ENCODE results near the gene MS4A2. TPM values are rescaled to one million over a fixed set of nuclear protein-coding genes. Genes with fewer than 3 reads are reported as not detected.
"Not testable (repeated sequence)": the region's sequence is repeated elsewhere in the genome, so short reads cannot be mapped to it uniquely, and the experiment has no call there.

MS4A2 gene
- total and polyA plus RNA-seq, 2 experiments from 2014 or later = not detected

DNA sequence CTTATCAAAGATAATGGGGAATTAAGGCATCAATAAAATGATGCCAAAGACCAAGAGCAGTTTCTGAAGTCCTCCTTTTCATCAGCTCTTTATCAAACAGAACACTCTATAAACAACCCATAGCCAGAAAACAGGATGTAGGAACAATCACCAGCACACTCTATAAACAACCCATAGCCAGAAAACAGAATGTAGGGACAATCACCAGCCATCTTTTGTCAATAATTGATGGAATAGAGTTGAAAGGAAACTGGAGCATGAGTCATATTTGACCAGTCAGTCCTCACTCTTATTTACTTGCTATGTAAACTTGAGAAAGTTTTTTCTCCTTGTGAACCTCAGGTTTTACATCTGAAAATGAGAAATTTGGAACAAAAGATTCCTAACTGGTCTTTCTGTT is 10.0 kb downstream of the MS4A2 start (continued):
- TF ChIP-seq, protein P1, sequence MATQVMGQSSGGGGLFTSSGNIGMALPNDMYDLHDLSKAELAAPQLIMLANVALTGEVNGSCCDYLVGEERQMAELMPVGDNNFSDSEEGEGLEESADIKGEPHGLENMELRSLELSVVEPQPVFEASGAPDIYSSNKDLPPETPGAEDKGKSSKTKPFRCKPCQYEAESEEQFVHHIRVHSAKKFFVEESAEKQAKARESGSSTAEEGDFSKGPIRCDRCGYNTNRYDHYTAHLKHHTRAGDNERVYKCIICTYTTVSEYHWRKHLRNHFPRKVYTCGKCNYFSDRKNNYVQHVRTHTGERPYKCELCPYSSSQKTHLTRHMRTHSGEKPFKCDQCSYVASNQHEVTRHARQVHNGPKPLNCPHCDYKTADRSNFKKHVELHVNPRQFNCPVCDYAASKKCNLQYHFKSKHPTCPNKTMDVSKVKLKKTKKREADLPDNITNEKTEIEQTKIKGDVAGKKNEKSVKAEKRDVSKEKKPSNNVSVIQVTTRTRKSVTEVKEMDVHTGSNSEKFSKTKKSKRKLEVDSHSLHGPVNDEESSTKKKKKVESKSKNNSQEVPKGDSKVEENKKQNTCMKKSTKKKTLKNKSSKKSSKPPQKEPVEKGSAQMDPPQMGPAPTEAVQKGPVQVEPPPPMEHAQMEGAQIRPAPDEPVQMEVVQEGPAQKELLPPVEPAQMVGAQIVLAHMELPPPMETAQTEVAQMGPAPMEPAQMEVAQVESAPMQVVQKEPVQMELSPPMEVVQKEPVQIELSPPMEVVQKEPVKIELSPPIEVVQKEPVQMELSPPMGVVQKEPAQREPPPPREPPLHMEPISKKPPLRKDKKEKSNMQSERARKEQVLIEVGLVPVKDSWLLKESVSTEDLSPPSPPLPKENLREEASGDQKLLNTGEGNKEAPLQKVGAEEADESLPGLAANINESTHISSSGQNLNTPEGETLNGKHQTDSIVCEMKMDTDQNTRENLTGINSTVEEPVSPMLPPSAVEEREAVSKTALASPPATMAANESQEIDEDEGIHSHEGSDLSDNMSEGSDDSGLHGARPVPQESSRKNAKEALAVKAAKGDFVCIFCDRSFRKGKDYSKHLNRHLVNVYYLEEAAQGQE (IDR thresholded peaks at IDR 0.05; ENCODE audit: unreplicated experiment) = no peak
- no peak for TF ChIP-seq STAT1 (IDR thresholded peaks at IDR 0.05; ENCODE audit: unreplicated experiment)
- no peak for TF ChIP-seq ZNF331 (CRISPR knock-in tag; IDR thresholded peaks at IDR 0.05; ENCODE audit: low read depth)
- TF ChIP-seq EZH2phosphoT487 (IDR thresholded peaks at IDR 0.05; ENCODE audit: unreplicated experiment) = no peak
- TF ChIP-seq CREB1 (CRISPR knock-in tag; IDR thresholded peaks at IDR 0.05; ENCODE audit: low read depth) = no peak
- no peak for TF ChIP-seq POLR2AphosphoS5 (IDR thresholded peaks at IDR 0.05; ENCODE audit: low read depth)

DNA sequence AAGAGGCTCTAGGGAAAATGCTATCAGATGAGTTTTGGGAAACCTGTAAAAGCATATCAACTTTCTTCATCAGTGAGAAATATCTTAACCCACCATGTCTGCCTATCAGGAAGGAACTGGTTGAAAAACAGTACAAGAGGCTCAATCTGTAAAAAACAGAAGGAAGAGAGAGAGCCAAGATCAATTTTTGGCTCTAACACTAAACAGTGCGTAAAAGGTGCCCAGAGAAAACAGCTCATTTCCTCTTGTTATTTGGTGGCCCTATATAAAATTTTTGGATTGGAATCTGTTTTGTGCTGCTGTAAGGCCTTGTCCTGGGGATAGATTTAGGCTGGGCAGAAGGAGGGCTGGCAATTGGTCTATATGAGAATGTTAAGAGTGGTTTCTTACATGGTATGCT is 12.1 kb downstream of the MS4A2 start:
- no peak overlapping the region for H3K4me3 Mint-ChIP-seq
- ATAC-seq (no peak), DNase-seq (ENCODE audit: low spot score) (no peak)
- no peak overlapping the region for H2AFZ ChIP-seq
- no peaks in the 10 kb centered on the region for H4K20me1 ChIP-seq (replicated peaks; ENCODE audit: insufficient read depth)
- H3K9me2 ChIP-seq (ENCODE audit: insufficient read depth) = 0 out of 2 replicates have a peak, but pooled peaks cover 3% of the 10 kb centered on the region
- no peaks in the 10 kb centered on the region for H3K9me3 Mint-ChIP-seq
- no peaks in the 10 kb centered on the region for H3K27me3 ChIP-seq (ENCODE audit: insufficient read depth)
- H3K27me3 Mint-ChIP-seq (ENCODE audit: insufficient read depth, low read depth, poor library complexity) = no peaks in the 10 kb centered on the region
- H3K4me1 ChIP-seq (ENCODE audit: insufficient read depth) = peaks cover 5% of the 10 kb centered on the region
- H3K4me3 ChIP-seq = no peak overlapping the region
- no peaks in the 10 kb centered on the region for H3K79me2 ChIP-seq (replicated peaks; ENCODE audit: insufficient read depth)
- peaks cover 5% of the 10 kb centered on the region; the same call in 2 of the 3 replicates for H3K4me1 Mint-ChIP-seq
- H3K36me3 ChIP-seq (ENCODE audit: insufficient read depth) = no peaks in the 10 kb centered on the region
- no peak overlapping the region for H3K4me2 ChIP-seq
- no peaks in the 10 kb centered on the region for H3K36me3 Mint-ChIP-seq (ENCODE audit: low read depth)
- no peak overlapping the region for H3K27ac ChIP-seq (ENCODE audit: low read depth)
- TF ChIP-seq POLR2AphosphoS5 (IDR thresholded peaks at IDR 0.05; ENCODE audit: low read depth) (no peak), JUNB (IDR thresholded peaks at IDR 0.05; ENCODE audit: unreplicated experiment) (no peak), EZH2 (IDR thresholded peaks at IDR 0.05; ENCODE audit: low read depth, unreplicated experiment) (no peak)
- TF ChIP-seq, protein P2, sequence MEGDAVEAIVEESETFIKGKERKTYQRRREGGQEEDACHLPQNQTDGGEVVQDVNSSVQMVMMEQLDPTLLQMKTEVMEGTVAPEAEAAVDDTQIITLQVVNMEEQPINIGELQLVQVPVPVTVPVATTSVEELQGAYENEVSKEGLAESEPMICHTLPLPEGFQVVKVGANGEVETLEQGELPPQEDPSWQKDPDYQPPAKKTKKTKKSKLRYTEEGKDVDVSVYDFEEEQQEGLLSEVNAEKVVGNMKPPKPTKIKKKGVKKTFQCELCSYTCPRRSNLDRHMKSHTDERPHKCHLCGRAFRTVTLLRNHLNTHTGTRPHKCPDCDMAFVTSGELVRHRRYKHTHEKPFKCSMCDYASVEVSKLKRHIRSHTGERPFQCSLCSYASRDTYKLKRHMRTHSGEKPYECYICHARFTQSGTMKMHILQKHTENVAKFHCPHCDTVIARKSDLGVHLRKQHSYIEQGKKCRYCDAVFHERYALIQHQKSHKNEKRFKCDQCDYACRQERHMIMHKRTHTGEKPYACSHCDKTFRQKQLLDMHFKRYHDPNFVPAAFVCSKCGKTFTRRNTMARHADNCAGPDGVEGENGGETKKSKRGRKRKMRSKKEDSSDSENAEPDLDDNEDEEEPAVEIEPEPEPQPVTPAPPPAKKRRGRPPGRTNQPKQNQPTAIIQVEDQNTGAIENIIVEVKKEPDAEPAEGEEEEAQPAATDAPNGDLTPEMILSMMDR (conservative IDR thresholded peaks at IDR 0.05; ENCODE audit: low read depth in 2 of 2) = no peak
- H3K27ac Mint-ChIP-seq = no peak overlapping the region
- no peaks in the 10 kb centered on the region for H3F3A ChIP-seq (replicated peaks; ENCODE audit: low read depth)

DNA sequence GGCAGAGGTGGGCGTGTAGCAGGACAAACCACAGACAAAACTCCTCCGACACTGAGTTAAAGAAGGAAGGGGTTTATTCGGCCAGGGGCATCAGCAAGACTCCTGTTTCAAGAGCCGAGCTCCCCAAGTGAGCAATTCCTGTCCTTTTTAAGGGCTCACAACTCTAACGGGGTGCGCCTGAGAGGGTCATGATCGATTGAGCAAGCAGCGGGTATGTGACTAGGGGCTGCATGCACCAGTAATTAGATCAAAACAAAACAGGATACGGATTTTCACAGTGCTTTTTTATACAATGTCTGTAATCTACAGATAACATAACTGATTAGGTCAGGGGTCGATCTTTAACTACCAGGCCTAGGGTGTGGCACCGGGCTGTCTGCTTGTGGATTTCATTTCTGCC is 12.9 kb downstream of the MS4A2 start:
- not testable (repeated sequence) for H3K4me1 ChIP-seq (ENCODE audit: insufficient read depth); H3K36me3 Mint-ChIP-seq (ENCODE audit: low read depth); H3K9me2 ChIP-seq (ENCODE audit: insufficient read depth); H3K27me3 Mint-ChIP-seq (ENCODE audit: insufficient read depth, low read depth, poor library complexity); H4K20me1 ChIP-seq (replicated peaks; ENCODE audit: insufficient read depth); H3K4me2 ChIP-seq; H3K9me3 Mint-ChIP-seq; H3K79me2 ChIP-seq (replicated peaks; ENCODE audit: insufficient read depth); H3K27me3 ChIP-seq (ENCODE audit: insufficient read depth); ATAC-seq; H3K36me3 ChIP-seq (ENCODE audit: insufficient read depth); H3F3A ChIP-seq (replicated peaks; ENCODE audit: low read depth); H3K4me3 ChIP-seq; DNase-seq (ENCODE audit: low spot score); H3K4me3 Mint-ChIP-seq; H3K27ac Mint-ChIP-seq; H3K4me1 Mint-ChIP-seq; H3K27ac ChIP-seq (ENCODE audit: low read depth)
- peak overlapping the region; percentile 38; the same call in 1 of the 2 replicates for H2AFZ ChIP-seq

DNA sequence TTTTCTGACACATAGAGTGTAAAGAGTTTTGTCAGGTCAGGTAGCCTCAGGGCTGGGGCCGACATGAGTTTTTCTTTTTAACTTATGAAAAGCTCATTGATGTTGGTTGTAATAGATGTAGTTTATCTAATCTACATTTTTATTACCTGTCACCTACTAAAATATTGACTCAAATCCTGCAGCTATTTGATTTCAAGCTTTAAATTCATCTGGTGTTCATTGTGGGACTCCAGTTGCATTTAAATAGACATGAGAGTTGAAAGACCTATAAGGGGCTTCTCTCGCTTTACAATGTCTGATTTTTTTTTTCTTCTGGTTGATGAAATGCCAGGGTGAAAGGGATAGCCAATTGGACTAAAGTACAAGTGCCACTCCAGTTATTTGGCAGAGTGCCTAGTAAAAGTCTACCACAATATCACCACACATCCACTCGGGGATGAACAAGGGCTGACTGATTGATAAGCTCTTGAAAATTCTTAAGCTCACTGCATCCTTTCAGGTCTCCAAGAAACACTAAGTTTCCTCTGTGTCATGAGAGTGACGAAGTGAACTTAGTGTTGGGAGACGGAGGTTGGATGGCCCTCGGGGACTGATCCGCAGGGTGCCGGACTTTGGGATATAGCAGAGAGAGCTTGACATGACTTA is 16.1 kb downstream of the MS4A2 start:
- not testable (repeated sequence) for H3K4me1 Mint-ChIP-seq, H3K4me3 ChIP-seq, ATAC-seq

DNA sequence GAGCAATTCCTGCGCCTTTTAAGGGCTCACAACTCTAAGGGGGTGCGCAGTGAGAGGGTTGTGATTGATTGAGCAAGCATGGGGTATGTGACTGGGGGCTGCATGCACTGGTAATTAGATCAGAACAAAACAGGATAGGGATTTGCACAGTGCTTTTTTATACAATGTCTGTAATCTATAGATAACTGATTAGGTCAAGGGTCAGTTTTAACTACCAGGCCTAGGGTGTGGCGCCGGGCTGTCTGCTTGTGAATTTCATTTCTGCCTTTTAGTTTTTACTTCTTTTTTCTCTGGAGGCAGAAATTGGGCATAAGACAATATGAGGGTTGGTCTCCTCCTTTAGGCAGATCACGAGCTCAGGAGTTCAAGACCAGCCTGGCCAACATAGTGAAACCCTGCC is 20.2 kb downstream of the MS4A2 start:
- not testable (repeated sequence) for H3K27me3 Mint-ChIP-seq (ENCODE audit: insufficient read depth, low read depth, poor library complexity); H3K79me2 ChIP-seq (replicated peaks; ENCODE audit: insufficient read depth); DNase-seq (ENCODE audit: low spot score); H3K36me3 Mint-ChIP-seq (ENCODE audit: low read depth); H3K4me1 ChIP-seq (ENCODE audit: insufficient read depth); H3F3A ChIP-seq (replicated peaks; ENCODE audit: low read depth); H3K4me1 Mint-ChIP-seq; ATAC-seq; H3K9me2 ChIP-seq (ENCODE audit: insufficient read depth); H3K27me3 ChIP-seq (ENCODE audit: insufficient read depth); H3K9me3 Mint-ChIP-seq; H3K4me3 ChIP-seq; H2AFZ ChIP-seq; H3K27ac Mint-ChIP-seq; H4K20me1 ChIP-seq (replicated peaks; ENCODE audit: insufficient read depth); H3K4me3 Mint-ChIP-seq; H3K4me2 ChIP-seq; H3K36me3 ChIP-seq (ENCODE audit: insufficient read depth); H3K27ac ChIP-seq (ENCODE audit: low read depth)

More for the DNA sequence above, 16.1 kb downstream of the MS4A2 start:
- not testable (repeated sequence) for DNase-seq (ENCODE audit: low spot score); H2AFZ ChIP-seq; H4K20me1 ChIP-seq (replicated peaks; ENCODE audit: insufficient read depth); H3K36me3 Mint-ChIP-seq (ENCODE audit: low read depth); H3K4me3 Mint-ChIP-seq; H3K9me2 ChIP-seq (ENCODE audit: insufficient read depth); H3K27ac ChIP-seq (ENCODE audit: low read depth); H3K27ac Mint-ChIP-seq; H3K9me3 Mint-ChIP-seq; H3K27me3 Mint-ChIP-seq (ENCODE audit: insufficient read depth, low read depth, poor library complexity); H3K79me2 ChIP-seq (replicated peaks; ENCODE audit: insufficient read depth); H3K27me3 ChIP-seq (ENCODE audit: insufficient read depth); H3K4me1 ChIP-seq (ENCODE audit: insufficient read depth); H3F3A ChIP-seq (replicated peaks; ENCODE audit: low read depth); H3K36me3 ChIP-seq (ENCODE audit: insufficient read depth); H3K4me2 ChIP-seq

All from GM23338 (cell line).